ENCODE data around the gene FANCC. TPM values are rescaled to one million over a fixed set of nuclear protein-coding genes. Genes with fewer than 3 reads are reported as not detected.

Gene FANCC
- total RNA-seq, 3 donors from 2014 or later (not counting 1 experiment from before 2014, with no cell fraction given): 9.9 to 18.9 (median 12.8) TPM

DNA sequence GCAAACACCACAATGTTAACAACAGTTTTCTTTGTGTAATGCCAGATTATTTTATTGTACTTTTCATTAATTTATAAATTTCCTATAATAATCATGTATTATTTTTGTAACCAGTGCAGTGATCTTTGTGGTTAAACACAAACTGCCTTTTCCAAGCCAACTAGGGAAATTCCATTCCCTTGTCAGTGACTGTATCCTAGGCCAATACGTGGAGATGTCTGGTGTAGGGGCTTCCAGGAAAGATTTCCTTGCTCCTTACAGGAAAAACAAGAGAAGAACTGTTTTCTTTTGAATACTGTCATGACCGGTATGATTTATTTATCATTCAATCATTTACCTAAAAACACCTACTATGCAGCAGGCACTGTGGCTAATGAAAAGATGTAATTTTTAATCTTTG lies 31.4 kb downstream of the FANCC start:
- H3K36me3 Mint-ChIP-seq: peaks cover 3% of the 10 kb centered on the region
- H3K9me3 Mint-ChIP-seq: peaks cover 0 to 6% of the 10 kb centered on the region in 2 donors
- intact Hi-C loops (cut with micrococcal nuclease): no loop called here
- H3K4me3 Mint-ChIP-seq: no peak overlapping the region
- WGBS (ENCODE audit: insufficient coverage): 100% methylated on average over 1 of the region's 2 CpGs
- Histone ChIP-seq H3K4me3 (ENCODE audit: low read length) (no peak overlapping the region), H3K9me3 (ENCODE audit: control insufficient read depth, insufficient read depth, low read length) (no peaks in the 10 kb centered on the region), H3K27me3 (ENCODE audit: control insufficient read depth, insufficient read depth, low read length) (no peaks in the 10 kb centered on the region), H3K36me3 (ENCODE audit: control insufficient read depth, insufficient read depth, low read length) (no peaks in the 10 kb centered on the region), H3K4me1 (ENCODE audit: control insufficient read depth, insufficient read depth, low read length) (no peaks in the 10 kb centered on the region), H3K27ac (ENCODE audit: low read length) (no peak overlapping the region)
- DNase-seq (no peak), ATAC-seq (no peak)
- H3K4me1 Mint-ChIP-seq: peaks cover 0 to 7% of the 10 kb centered on the region in 2 donors
- no peak for TF ChIP-seq CTCF (IDR thresholded peaks at IDR 0.05)
- H3K27me3 Mint-ChIP-seq (ENCODE audit: low read depth in 2 of 2): no peaks in the 10 kb centered on the region
- no peak overlapping the region for H3K27ac Mint-ChIP-seq

DNA sequence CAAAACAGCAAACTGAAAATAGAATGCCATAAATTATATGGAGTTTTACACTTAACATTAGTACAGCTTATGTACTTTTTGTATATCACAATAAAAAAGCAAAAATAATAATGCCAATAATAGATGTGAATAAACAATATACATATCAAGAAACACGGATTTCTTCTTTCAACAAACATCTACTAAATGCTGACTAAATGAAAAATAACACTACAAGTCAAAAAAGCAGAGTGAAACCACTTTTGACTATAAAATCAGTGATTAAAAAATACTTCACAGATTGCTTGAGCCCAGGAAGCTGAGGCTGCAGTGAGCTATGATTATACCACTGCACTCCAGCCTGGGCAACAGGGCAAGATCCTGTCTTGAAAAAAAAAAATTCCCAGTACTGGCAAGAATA lies 32.2 kb downstream of the FANCC start:
- Mint-ChIP-seq H3K36me3 (peaks cover 11% of the 10 kb centered on the region), H3K4me3 (no peak overlapping the region), H3K27me3 (ENCODE audit: low read depth in 2 of 2) (no peaks in the 10 kb centered on the region), H3K9me3 (peaks cover 2 to 13% of the 10 kb centered on the region in 2 donors), H3K27ac (no peak overlapping the region), H3K4me1 (no peaks in the 10 kb centered on the region)
- Histone ChIP-seq H3K4me1 (ENCODE audit: control insufficient read depth, insufficient read depth, low read length) (no peaks in the 10 kb centered on the region), H3K4me3 (ENCODE audit: low read length) (no peak overlapping the region), H3K27me3 (ENCODE audit: control insufficient read depth, insufficient read depth, low read length) (no peaks in the 10 kb centered on the region), H3K36me3 (ENCODE audit: control insufficient read depth, insufficient read depth, low read length) (no peaks in the 10 kb centered on the region), H3K27ac (ENCODE audit: low read length) (no peak overlapping the region), H3K9me3 (ENCODE audit: control insufficient read depth, insufficient read depth, low read length) (no peaks in the 10 kb centered on the region)
- ATAC-seq (no peak), DNase-seq (no peak)
- TF ChIP-seq CTCF (IDR thresholded peaks at IDR 0.05): no peak
- intact Hi-C loops (cut with micrococcal nuclease): no loop called here
- no CpG with 5 or more reads among the region's 1 CpG for WGBS (ENCODE audit: insufficient coverage)

GRCh38 chr9:95284162-95285080 lies 33.1 kb downstream of the FANCC start:
- no peak overlapping the region for H3K4me3 Mint-ChIP-seq
- Histone ChIP-seq H3K4me3 (ENCODE audit: low read length) (no peak overlapping the region), H3K27me3 (ENCODE audit: control insufficient read depth, insufficient read depth, low read length) (no peaks in the 10 kb centered on the region), H3K9me3 (ENCODE audit: control insufficient read depth, insufficient read depth, low read length) (no peaks in the 10 kb centered on the region), H3K27ac (ENCODE audit: low read length) (no peak overlapping the region), H3K36me3 (ENCODE audit: control insufficient read depth, insufficient read depth, low read length) (no peaks in the 10 kb centered on the region), H3K4me1 (ENCODE audit: control insufficient read depth, insufficient read depth, low read length) (no peaks in the 10 kb centered on the region)
- no peak for TF ChIP-seq CTCF (IDR thresholded peaks at IDR 0.05)
- ATAC-seq (no peak), DNase-seq (no peak)
- 90% methylated on average over 2 of the region's 9 CpGs for WGBS (ENCODE audit: insufficient coverage)
- H3K27me3 Mint-ChIP-seq (ENCODE audit: low read depth in 2 of 2): no peaks in the 10 kb centered on the region
- intact Hi-C loops (cut with micrococcal nuclease): no loop called here
- no peak overlapping the region for H3K27ac Mint-ChIP-seq
- H3K4me1 Mint-ChIP-seq: no peaks in the 10 kb centered on the region
- peaks cover 19% of the 10 kb centered on the region for H3K36me3 Mint-ChIP-seq
- H3K9me3 Mint-ChIP-seq: peaks cover 6 to 18% of the 10 kb centered on the region in 2 donors

All from natural killer cell (primary cell).